Suppressor macrophage (primary cell): ENCODE measurements around the gene LLCFC1.
"Not testable (repeated sequence)": the region's sequence is repeated elsewhere in the genome, so short reads cannot be mapped to it uniquely, and the experiment has no call there.

Experiments
- DNase-seq, 4 experiments: peaks; one replicate each; pipeline ENCODE4 v3.0.0-alpha.2; 2020 to 2022

Gene LLCFC1

DNA sequence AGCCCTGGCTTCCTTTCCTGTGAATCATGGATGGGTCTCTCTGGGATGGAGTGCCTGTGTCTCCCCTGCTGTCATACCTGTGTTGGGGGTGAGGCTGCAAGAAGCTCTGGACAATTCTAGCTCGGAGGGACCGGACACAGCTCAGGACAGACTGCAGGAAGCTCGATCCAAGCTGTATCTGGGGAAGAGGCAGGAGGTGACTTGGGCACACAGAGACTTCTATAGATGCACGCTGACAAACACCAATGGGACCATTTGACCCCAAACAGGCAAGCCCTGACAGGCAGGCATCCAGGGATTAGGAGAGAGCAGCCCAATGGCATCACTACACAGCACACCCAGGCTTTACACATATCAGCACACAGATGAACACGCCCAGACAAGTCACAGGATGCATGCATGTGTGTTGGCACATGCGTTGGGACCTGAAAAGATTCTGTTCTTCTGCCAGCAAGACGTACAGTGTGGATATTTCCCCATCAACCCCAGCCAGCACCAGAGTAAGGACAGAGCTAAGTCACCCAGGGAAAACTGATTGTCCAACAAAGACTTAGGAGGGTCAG is 4.5 kb downstream of the LLCFC1 start:
- DNase-seq: no peak

DNA sequence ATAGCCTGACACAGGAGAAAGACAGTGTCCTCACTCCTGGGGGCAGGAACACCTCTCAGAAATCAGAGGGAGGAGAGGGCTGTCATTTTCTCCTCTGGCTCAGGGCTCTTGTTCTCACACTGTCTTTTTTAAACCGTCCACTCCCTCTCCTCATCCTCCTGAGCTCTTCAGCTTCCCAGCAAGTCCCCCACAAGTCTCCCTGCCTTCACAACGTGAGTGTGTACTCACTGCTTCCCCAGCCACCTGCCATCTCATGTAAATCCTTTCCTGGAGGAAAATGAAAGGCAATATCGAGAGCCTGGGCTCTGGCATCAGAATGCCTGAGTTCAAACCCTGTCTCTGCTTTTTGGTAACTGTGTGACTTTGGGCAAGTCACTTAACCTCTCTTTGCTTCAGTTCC is 5.7 kb downstream of the LLCFC1 start:
- no peak for DNase-seq

DNA sequence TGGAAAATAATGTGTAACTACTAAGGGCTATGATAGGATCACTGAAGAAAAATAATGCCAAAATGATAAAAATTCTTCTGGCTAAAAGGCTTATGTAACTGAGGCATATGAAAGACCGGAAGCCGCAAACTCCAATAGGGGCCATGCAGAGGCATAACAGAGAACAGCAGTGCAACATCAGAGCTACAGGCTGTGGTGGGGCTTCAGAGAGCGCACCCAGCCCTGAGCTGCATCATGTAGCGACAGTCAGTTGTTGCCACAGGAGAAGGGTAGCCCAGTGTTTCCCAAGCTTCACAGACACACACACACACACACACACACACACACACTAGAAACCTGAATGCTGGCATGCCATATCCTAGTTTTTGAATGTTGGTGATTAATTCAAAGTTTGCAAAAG is 9.3 kb downstream of the LLCFC1 start:
- DNase-seq: no peak

DNA sequence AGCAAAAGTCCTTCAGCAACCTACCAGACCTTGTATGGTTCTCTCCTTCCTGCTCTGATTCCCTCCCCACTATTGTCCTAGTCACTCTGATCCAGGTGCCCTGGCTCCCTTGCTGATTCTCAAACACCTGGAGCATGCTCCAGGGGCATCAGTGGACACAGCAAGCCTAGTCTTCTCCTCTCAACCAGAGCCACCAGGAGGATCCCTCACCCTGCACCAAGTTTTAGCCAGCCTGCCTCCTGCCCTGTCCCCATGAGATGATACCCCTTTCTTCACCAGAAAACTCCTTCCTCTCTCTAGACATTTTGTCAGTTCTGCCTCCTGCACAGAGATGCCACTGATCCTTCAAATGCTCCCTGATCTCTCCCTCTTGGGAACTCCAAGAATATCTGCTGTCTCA is 11.0 kb downstream of the LLCFC1 start:
- no peak for DNase-seq

DNA sequence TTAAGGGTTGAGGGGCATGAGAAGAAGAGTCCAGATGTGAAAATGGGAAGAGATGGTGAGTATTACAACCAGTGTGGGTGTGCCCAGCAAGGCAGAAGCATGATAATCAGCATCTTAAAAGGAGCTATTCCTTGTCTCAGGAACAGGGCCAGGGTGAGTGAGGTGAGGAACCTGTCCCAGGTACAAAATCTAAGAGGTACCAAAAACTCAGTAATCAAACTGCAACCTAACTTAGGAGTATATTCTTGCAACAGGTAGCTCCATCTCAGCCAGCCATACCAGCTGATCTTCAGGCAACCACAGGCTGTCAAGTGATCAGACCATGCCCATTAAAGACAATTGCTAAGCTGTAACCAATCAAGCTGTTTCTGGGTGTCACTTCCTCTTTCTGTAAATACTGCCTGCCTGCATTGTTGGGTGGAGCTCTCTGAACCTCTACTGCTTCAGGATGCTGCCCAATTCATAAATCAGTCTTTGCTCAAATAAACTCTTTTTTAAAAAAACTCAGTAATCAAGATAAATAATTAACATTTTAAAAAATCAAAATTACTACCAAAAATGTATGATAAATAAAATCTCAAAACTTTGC is 15.5 kb downstream of the LLCFC1 start:
- peak in 2 of 4 experiments; percentile 24 for DNase-seq

DNA sequence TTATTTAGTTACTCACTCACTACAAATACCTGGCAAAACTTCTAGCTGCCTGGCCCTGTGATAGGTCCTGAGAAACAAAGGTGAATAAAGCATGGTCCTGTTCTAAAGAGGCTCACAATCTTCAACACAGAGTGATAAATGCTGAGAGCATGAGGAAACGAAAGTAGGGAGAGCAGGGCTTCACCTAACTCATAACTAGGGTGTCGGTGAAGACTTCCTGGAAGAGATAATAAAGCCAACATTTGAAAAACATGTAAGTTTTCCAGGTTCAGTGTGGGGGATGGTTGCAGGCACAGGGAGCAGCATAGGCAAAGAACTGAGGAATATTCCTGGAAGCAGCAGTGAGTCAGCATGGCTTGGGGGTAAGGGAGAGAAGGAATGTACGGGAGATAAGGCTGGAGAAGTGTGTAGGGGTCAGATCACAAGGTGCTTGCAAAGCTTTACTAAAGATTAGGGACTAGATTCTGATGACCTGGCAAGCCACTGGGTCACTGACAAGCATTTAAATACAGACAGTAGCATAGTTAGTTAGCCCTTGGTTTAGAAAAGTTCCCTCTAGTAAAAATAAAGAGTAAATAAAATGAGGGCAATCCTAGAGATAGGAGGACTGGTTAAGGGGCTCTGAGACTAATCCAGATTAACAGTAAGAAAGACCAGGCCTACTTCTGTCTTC is 17.8 kb downstream of the LLCFC1 start:
- no peak for DNase-seq

DNA sequence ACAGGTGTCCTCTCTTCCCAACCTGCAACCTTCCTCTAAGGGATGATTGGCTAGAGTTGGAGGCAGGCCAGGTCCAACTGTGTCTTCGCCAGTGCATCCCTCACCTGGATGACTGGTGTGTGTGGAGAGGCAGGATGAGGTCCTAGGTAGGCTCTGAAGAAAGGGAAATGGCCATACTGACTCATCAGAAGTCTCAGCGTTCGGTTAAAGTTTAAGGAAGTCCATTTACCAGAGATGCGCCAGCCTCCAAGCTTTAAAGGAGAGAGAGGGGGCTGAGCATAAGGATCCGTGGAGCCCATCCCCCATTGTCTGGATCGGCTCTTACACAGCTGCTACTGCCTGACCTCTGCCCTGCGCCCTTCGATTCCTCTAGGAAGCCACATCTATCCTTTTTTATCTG is 18.4 kb downstream of the LLCFC1 start:
- peak in 3 of 4 experiments; percentile 26 to 51 (median 37) for DNase-seq

DNA sequence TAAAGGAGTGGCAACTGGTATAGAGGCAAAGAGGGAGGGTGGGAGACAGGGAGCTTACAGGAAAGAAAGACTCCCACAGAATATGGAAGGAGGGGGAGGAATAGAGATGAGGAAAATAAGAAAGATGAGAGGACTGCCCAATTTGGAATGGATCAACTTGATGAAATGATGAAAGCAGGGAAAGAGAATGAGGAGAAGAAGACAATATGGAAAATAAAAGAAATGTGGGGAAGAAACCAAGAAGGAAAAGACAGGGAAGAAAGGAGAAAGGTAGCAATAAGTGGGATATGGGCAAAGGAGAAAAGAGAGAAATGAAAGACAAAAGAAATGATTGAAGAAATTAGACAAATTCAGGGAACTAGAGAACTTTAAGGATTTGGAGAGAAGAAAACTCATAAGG is 19.9 kb downstream of the LLCFC1 start:
- DNase-seq: no peak

DNA sequence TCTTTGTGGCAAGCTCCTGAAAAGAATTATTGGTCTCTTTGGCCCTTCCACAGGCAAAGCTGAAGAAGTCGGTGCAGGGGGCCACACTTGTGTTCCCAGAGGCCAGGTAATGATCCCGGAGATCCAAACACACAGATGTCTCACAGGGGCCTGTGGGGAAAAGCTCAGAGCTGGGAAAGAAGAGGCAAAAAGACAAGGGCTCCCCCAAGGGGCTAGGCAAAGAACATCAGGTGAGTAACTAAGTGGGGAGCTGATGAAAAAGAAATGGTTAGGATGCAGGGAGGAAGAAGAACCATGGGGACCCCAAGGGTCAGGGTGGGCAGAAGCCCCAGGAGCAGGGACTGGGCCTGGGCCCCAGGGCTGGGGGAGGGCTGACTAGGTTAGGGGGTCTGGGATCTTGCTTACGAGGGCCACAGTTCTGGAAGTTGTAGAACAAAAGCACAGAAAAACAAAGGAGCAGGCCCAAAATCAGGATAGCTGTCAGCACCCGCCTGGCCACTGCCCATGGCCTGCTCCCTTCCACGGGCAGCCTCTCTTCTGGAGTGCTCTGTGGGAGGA is 21.8 kb downstream of the LLCFC1 start:
- DNase-seq: peak in 3 of 4 experiments; percentile 31 to 50 (median 47)

DNA sequence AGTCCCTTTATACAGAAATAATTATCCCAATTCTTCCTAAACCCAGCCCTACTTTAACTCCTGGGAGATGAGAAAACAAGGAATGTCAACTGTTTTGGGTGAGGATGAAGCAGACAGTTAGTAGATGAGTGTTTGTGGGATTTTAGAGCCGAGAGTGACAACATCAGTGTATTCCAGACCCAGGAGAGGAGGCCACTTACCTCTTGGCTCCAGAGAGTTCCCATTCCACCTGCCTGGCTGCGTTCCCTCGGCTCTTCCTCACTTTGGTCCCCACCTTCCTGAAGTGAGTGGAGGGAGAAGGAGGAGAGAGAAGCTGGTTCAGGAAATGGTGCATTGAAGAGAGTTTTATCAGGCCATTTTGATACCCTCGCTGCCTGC is 22.3 kb downstream of the LLCFC1 start:
- no peak for DNase-seq

DNA sequence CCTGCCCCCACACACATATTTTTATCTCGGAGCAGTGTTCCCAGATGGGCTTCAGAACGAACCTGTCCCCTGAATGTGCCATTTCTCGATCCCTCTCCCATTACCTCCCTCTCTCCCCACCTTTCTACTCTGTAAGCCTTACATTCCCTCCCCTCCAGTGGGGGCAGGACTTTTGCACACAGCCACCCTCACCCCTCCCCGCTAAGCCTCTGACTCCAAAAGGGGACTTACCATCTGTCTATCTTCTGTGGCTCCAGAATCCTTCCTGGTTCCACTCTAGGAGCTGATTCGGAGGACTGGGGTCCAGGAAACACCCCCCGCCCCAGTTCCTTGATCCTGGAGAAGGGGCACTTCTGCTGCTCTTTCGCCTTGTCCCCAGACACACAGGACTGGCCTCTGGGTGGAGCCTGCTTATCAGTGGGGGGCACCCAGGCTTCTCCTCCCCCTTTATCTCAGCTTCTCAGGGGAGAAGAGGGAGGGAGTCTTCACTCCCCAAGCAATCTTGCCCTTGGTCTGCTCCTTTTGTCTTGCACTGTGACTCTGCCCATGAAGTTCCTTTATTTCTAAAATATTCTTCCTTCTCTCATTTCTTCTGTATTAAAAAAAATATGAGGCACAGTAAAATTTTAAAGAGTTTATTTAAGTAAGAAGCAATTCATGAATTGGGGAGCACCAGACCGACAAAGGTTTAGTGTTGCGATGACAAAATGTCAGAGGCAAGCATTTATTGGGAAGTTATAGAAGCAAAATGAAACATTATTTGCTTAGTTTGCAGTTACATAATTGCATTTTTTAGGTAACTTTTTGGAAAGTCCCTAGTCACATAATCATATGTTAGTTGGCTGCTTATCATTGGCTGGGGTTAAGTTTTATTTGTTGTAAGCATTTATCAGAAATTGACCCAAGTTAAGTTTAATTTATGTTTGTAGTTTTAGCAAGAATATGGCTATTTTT is 23.0 kb downstream of the LLCFC1 start, which contains the start of gene KEL:
Gene KEL (minus strand): TSS at position 391 of the 954 bp plus-strand sequence. CDS start 157 bp downstream, at position 234.
- DNase-seq: peak in 2 of 4 experiments; percentile 36 to 52

DNA sequence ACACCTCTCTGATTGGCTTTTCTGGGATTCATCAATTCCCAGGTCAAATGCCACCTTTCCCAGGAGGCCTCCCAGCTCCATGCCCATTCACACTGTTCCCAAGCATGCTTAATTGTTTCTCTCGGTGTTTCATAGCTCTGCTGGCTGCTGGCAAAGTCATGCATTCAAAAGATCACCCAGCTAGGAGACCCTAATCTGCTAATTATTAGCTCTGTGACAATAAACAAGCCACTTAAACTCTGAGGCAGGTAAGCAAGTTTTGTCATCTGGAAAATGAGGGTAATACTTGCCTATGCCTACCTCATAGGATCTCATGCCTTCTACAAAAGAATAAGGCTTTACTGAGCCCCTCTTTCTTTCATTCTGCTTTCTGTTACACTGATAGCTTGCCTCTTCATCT is 23.7 kb downstream of the LLCFC1 start:
- no peak for DNase-seq

DNA sequence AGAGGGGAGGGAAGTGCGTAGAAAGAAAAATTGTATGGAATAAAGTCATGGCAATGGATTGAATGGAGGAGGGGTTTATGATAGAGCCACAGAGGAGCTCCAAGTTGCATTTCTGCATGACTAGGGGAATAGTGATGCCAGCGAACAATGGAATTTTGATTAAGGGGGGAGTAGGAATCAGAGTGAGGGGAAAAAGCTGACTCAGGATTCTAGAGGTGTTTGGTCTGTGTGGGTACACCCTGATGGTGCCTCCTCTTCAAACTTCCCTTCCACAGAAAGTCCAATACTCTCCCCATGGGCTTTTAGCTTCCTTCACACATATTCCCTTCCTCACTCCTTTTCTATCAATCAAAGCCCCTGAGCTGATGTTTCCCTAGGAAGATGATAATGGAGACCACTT is 24.7 kb downstream of the LLCFC1 start:
- no peak for DNase-seq

DNA sequence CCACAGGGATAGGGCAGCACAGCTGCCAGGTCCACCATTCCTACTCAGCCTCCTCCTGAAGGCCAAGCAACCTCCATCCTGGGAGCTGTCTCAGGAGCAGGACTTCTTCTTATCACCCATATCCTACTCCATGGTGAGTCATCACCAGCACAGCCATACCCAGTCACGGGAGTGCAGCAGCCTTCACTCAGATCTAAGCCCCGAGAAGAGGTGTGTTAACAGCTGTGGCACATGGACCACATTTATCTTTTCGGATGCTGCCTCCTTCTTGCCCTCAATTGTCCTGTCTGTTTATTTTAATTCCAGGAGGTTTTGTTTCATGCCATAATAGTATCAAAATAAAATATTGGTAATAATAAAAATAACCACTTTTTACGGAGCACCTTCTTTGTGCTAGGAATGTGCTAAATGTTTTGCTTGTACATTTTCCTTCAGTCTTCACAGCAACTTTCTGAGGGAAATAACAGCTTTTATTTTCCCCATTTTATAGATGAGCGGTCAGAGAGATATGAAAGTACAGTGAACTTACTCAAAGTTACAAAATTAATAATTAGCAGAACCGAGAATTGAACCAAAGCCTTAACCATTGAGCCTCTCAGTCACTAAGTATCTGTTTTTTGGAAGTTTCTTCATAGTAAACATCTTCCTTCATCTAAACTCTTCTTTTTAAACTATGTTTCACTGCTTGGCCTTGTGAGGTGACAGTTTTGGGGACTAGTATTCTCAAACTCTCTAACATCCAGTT is 25.4 kb downstream of the LLCFC1 start:
- peak in 3 of 4 experiments; percentile 5 to 25 (median 19) for DNase-seq

DNA sequence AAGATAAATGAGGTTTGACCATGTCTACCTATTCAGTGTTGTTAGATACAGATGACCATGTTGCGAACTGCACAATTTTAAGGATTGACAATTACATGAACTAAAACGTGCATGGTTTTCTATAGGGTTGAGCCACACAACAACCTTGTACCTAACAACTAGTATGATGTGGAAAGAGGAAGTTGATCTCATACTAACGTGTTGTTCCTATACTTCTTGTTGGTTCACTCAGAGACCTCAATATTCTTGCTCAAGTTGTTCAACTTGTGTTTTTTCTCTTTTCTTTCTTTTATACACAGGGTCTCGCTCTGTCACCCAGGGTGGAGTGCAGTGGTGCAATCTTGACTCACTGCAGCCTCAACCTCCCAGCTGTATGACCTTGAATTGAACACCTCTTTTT is 28.9 kb downstream of the LLCFC1 start:
- DNase-seq: peak in 3 of 4 experiments; percentile 24 to 60 (median 58)

DNA sequence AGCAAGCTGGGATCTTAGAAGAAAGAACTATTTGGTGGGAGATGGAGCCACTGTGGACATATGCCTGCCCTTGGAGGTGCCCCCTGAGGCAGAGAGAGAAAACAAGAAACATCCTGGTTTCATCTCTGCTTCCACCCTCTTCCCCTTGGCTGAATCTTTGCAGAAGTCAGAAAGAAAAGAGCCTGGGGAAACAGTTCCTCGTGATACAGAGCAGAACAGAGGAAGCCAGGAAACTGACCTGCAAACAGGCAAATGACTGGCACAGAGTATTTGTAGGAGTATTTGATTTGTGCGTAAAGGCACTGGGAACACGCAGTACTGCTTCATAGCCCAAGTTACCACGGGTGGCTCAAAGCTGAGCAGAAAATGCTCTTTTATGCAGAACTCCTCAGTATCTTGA is 29.9 kb downstream of the LLCFC1 start:
- peak; percentile 42 to 78 (median 72) for DNase-seq

DNA sequence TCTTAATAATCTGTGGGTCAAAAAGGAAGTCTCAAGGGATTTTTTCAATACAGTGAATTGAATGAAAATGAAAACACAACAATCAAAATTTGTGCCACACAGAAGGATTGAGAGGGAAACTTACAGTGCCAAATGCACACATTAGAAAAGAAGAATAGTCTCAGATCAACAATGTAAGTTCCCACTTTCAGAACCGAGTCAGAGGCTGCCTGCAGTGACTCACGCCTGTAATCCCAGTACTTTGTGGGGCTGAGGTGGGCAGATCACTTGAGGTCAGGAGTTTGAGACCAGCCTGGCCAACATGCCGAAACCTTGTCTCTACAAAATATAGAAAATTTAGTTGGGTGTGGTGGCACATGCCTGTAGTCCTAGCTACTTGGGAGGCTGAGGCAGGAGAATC is 35.3 kb downstream of the LLCFC1 start:
- peak; percentile 25 to 50 (median 45) for DNase-seq

DNA sequence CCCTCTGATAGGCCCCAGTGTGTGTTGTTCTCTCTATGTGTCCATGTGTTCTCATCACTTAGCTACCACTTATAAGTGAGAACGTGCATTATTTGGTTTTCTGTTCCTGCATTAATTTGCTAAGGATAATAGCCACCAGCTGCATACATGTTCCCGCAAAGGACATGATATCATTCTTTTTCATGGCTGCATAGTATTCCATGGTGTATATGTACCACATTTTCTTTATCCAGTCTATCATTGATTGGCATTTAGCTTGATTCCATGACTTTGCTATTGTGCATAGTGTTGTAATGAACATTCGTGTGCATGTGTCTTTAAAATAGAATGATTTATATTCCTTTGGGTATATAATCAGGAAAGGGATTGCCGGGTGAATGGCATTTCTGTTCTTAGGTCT is 39.1 kb downstream of the LLCFC1 start:
- not testable (repeated sequence) for DNase-seq

DNA sequence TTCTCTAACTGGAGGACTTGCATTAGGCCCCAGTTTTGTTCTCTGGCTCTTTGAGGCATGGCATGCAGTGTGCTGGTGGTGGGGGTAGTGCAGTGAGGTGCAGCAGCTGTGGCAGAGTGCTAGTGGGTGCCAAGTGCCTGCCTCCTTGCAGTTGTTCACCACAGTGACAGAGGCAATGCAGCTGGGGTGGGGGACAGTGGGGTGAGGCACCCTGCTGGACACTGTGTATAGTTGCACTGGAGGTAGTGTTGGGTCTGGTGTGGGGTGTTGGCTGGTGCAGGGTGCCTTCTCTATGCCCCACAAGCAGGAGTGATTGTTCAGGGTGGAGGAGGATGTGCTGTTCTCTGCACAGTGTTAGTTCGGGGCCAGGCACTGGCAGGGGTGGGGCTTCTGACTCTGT is 44.5 kb downstream of the LLCFC1 start:
- no peak for DNase-seq

DNA sequence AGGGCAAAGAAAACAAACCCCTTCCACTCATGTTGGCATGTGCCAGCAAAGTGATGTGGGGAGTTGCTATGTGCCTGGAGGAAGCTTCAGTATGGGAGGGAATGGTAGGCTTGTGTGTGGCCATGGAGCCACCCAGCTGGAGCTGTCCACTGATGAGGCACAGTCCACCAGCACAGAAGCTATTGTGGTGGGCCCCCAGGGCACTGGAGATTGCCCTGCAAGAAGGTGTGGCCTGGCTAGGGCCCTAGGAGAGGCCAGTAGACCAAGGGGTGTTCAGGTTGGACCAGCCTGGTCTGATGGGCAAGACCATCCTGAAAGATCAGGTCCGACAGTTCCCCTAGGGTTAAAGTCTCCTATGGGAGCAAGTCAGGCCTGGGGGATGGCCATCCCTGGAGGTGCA is 45.0 kb downstream of the LLCFC1 start:
- no peak for DNase-seq
